Osteoblast (primary cell): ENCODE measurements around the gene EML4. TPM values are rescaled to one million over a fixed set of nuclear protein-coding genes. Genes with fewer than 3 reads are reported as not detected.

Experiments used
- DNase-seq: peaks from one replicate; pipeline ENCODE4 v3.0.0; 2011; ENCODE audit warnings: low spot score, mixed read lengths; ENCODE audit not compliant: insufficient read length; ENCODE audit errors: missing footprints
- H2AFZ ChIP-seq: 2 replicates; pipeline ENCODE4 v1.6.0; 2011; ENCODE audit warnings: mild to moderate bottlenecking, low read length
- H3K27ac ChIP-seq: 2 replicates; pipeline ENCODE4 v1.5.1; 2011; ENCODE audit warnings: mild to moderate bottlenecking, low read depth, low read length, moderate library complexity
- H3K27me3 ChIP-seq: 2 replicates; pipeline ENCODE4 v1.6.0; 2012; ENCODE audit warnings: mild to moderate bottlenecking, control low read depth, inconsistent platforms, low read length, moderate library complexity; ENCODE audit not compliant: insufficient read depth
- H3K36me3 ChIP-seq: 2 replicates; pipeline ENCODE4 v1.5.1; 2011; ENCODE audit warnings: mild to moderate bottlenecking, low read length, control low read depth, moderate library complexity; ENCODE audit not compliant: insufficient read depth
- H3K4me1 ChIP-seq: 2 replicates; pipeline ENCODE4 v1.5.1; 2011; ENCODE audit warnings: mild to moderate bottlenecking, low read length, control low read depth, moderate library complexity; ENCODE audit not compliant: insufficient read depth
- H3K4me2 ChIP-seq: 2 replicates; pipeline ENCODE4 v1.6.0; 2011; ENCODE audit warnings: mild to moderate bottlenecking, low read length; ENCODE audit not compliant: insufficient read depth
- H3K4me3 ChIP-seq: fragments of 200-600 bp; sonication (generic); 3 replicates; pipeline ENCODE4 v1.5.1; 2012; ENCODE audit warnings: mild to moderate bottlenecking, low read length, inconsistent platforms; ENCODE audit not compliant: insufficient read depth
- H3K79me2 ChIP-seq: 2 replicates; pipeline ENCODE4 v1.6.0; 2012; ENCODE audit warnings: mild to moderate bottlenecking, low read length, control low read depth, inconsistent platforms; ENCODE audit not compliant: insufficient read depth
- H3K9me3 ChIP-seq: 2 replicates; pipeline ENCODE4 v1.5.1; 2011; ENCODE audit warnings: low read depth, low read length, control low read depth
- H4K20me1 ChIP-seq: 2 replicates; pipeline ENCODE4 v1.6.0; 2012; ENCODE audit warnings: mild to moderate bottlenecking, low read length, control low read depth; ENCODE audit not compliant: insufficient read depth
- total RNA-seq: library from RNA; depleted of rRNA; stranded (reverse); fragments of >200 nt; gene quantifications from 2 replicates; pipeline ENCODE4 v1.2.3, GENCODE V29; 2012
- TF ChIP-seq, protein P1 (sequence below): IDR thresholded peaks from 2 replicates; pipeline ENCODE4 v1.5.1; 2011; ENCODE audit warnings: mild to moderate bottlenecking, low read depth, low read length, moderate library complexity; ENCODE audit errors: extremely low read depth

Gene EML4
- total RNA-seq, 1 donor = 91.9 TPM

DNA sequence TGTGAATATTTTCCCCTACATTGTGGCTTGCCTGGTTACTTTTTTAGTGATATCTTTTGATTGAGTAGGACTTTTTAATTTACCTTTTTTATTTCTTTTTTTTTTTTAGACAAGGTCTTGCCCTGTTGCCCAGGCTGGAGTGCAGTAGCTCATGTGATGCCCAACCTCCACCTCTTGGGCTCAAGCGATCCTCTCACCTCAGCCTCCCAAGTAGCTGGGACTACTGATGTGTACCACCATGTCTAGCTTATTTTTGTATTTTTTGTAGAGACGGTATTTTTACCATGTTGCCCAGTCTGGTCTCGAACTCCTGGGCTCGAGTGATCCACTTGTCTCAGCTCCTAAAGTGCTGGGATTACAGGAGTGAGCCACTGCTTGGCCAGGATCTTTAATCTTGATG is 25.3 kb downstream of the EML4 start:
- no peaks in the 10 kb centered on the region for H3K9me3 ChIP-seq
- no peaks in the 10 kb centered on the region for H3K36me3 ChIP-seq
- DNase-seq = no peak
- H3K27me3 ChIP-seq = no peaks in the 10 kb centered on the region
- no peaks in the 10 kb centered on the region for H4K20me1 ChIP-seq
- no peak overlapping the region for H3K4me2 ChIP-seq
- TF ChIP-seq, protein P1, sequence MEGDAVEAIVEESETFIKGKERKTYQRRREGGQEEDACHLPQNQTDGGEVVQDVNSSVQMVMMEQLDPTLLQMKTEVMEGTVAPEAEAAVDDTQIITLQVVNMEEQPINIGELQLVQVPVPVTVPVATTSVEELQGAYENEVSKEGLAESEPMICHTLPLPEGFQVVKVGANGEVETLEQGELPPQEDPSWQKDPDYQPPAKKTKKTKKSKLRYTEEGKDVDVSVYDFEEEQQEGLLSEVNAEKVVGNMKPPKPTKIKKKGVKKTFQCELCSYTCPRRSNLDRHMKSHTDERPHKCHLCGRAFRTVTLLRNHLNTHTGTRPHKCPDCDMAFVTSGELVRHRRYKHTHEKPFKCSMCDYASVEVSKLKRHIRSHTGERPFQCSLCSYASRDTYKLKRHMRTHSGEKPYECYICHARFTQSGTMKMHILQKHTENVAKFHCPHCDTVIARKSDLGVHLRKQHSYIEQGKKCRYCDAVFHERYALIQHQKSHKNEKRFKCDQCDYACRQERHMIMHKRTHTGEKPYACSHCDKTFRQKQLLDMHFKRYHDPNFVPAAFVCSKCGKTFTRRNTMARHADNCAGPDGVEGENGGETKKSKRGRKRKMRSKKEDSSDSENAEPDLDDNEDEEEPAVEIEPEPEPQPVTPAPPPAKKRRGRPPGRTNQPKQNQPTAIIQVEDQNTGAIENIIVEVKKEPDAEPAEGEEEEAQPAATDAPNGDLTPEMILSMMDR = no peak
- no peak overlapping the region for H2AFZ ChIP-seq
- peaks cover 94% of the 10 kb centered on the region for H3K79me2 ChIP-seq
- H3K4me1 ChIP-seq = peaks cover 40% of the 10 kb centered on the region
- no peak overlapping the region for H3K4me3 ChIP-seq
- no peak overlapping the region for H3K27ac ChIP-seq

DNA sequence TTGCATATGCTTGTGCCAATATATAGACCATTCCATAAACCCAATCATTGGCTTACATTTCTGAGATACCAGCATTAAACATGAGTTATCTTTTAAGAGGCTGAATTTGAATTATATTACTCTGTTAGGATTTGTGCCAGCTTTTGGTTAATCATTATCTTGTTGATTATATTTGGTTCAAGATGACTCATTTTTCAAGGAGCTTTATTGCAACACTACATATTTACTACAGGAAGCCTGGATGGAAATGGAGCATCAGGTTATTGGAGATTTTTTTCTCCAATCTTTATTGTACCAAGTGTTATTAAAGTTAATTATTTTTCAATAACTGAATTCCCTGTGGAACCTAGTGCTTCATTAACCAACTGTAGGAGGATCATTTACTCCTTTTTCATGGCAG is 26.4 kb downstream of the EML4 start:
- H3K4me2 ChIP-seq = no peak overlapping the region
- peaks cover 50% of the 10 kb centered on the region for H3K4me1 ChIP-seq
- H4K20me1 ChIP-seq = no peaks in the 10 kb centered on the region
- DNase-seq = no peak
- no peak overlapping the region for H2AFZ ChIP-seq
- H3K36me3 ChIP-seq = no peaks in the 10 kb centered on the region
- no peaks in the 10 kb centered on the region for H3K9me3 ChIP-seq
- H3K4me3 ChIP-seq = no peak overlapping the region
- TF ChIP-seq, protein P1 = no peak
- H3K27me3 ChIP-seq = no peaks in the 10 kb centered on the region
- H3K79me2 ChIP-seq = peaks cover 87% of the 10 kb centered on the region
- H3K27ac ChIP-seq = peak overlapping the region; percentile 15

DNA sequence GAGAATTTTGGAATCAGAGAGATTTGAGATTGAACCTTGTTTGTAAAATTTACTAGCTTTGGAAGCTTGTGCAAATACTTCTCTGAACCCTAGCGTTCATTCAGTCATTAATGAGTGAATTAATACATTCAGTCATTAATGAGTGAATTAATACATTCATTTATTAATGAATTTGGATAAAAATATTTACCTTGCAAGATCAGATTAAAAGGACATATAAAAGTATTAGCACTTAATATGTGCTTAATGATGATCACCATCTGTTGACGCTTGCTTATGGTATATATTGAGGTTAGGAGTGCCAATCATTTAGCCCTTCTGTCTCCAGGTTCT is 26.9 kb downstream of the EML4 start:
- Histone ChIP-seq H4K20me1 (no peaks in the 10 kb centered on the region), H3K4me3 (no peak overlapping the region), H3K4me1 (peaks cover 55% of the 10 kb centered on the region), H3K36me3 (no peaks in the 10 kb centered on the region), H3K79me2 (peaks cover 82% of the 10 kb centered on the region), H3K27ac (peak overlapping the region; percentile 15), H3K9me3 (no peaks in the 10 kb centered on the region), H3K27me3 (no peaks in the 10 kb centered on the region), H2AFZ (no peak overlapping the region), H3K4me2 (peak overlapping the region; percentile 20)
- no peak for DNase-seq
- TF ChIP-seq, protein P1 = no peak

DNA sequence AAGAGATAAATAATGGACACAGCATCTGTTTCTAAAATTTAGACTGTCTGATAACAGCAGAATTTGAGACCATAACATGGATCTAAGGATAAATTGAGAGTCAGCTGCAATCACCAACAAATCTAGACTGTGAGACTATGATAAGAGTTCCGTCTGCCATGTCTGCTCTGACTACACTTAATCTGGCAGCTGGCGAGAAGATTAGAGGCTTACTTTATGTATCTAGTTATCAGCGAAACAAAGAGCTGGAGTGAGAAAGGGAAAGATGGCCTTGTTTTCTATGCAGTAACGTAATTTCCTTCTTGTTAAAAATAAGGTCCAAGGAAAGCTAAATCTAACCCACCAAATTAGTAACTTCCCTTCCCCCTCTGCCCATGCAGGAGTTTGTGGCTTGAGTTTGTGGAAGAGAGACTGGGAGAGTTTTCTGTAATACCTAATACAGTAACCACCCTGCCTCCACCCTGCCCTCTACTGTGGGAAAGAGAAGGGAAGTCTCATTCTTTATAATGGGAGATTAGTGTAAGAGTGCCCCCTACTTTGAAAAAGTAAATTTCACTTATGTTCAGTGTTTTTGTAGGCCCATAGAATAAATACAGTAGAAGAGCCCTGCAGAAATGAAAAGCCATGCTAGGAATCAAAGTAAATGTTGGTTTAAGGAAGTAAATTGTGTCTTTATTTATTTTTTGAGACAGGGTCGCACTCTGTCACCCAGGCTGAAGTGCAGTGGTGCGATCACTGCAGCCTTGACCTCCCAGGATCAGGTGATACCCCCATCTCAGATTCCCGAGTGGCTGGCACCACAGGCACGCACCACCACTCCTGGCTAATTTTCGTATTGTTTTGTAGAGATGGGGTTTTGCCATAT is 27.5 kb downstream of the EML4 start:
- TF ChIP-seq, protein P1 = peak; percentile 67
- Histone ChIP-seq H3K36me3 (no peaks in the 10 kb centered on the region), H3K4me2 (peak overlapping the region; percentile 20), H3K27me3 (no peaks in the 10 kb centered on the region), H3K4me3 (no peak overlapping the region), H3K27ac (peak overlapping the region; percentile 15), H2AFZ (no peak overlapping the region), H3K4me1 (peaks cover 59% of the 10 kb centered on the region), H3K9me3 (no peaks in the 10 kb centered on the region), H3K79me2 (peaks cover 82% of the 10 kb centered on the region), H4K20me1 (no peaks in the 10 kb centered on the region)
- DNase-seq = no peak
